ENCODE measurements around the gene CCDC14.

DNA sequence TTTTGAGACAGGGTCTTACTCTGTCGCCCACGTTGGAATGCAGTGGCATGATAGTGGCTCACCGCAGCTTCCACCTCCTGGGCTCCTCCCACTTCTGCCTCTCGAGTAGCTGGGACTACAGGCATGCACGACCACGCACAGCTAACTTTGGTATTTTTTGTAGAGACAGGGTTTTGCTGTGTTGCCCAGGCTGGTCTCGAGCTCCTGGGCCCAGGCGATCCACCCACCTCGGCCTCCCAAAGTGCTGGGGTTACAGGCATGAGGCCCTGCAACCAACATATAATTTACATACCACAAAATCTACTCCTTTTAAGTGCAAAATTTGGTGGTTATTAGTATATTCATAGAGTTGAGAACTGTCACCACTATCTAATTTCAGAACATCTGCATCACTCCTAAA is 31.7 kb downstream of the CCDC14 start:
- TF ChIP-seq, protein P1, sequence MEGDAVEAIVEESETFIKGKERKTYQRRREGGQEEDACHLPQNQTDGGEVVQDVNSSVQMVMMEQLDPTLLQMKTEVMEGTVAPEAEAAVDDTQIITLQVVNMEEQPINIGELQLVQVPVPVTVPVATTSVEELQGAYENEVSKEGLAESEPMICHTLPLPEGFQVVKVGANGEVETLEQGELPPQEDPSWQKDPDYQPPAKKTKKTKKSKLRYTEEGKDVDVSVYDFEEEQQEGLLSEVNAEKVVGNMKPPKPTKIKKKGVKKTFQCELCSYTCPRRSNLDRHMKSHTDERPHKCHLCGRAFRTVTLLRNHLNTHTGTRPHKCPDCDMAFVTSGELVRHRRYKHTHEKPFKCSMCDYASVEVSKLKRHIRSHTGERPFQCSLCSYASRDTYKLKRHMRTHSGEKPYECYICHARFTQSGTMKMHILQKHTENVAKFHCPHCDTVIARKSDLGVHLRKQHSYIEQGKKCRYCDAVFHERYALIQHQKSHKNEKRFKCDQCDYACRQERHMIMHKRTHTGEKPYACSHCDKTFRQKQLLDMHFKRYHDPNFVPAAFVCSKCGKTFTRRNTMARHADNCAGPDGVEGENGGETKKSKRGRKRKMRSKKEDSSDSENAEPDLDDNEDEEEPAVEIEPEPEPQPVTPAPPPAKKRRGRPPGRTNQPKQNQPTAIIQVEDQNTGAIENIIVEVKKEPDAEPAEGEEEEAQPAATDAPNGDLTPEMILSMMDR (IDR thresholded peaks at IDR 0.05): no peak
- no peak for TF ChIP-seq ZFX (IDR thresholded peaks at IDR 0.05; ENCODE audit: borderline replicate concordance)

Measured in 22Rv1 (cell line).